ENCODE data around the gene SRRM2.

The SRRM2 gene

DNA sequence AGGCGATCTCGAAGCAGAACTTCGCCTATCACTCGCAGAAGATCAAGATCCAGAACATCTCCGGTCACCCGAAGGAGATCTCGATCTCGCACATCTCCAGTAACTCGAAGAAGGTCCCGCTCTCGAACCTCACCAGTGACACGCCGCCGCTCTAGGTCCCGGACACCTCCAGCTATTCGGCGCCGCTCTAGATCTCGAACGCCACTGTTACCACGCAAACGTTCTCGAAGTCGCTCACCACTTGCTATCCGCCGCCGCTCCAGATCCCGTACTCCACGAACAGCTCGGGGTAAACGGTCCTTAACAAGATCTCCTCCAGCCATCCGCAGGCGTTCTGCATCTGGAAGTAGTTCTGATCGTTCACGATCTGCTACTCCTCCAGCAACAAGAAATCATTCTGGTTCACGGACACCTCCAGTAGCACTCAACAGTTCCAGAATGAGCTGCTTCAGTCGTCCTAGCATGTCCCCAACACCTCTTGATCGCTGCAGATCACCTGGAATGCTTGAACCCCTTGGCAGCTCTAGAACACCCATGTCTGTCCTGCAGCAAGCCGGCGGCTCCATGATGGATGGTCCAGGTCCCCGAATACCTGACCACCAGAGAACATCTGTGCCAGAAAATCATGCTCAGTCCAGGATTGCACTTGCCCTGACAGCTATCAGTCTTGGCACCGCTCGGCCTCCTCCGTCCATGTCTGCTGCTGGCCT, 14.1 kb downstream of the SRRM2 start:
- DNase-seq (ENCODE audit: extremely low read depth, low read depth), result no peak

DNA sequence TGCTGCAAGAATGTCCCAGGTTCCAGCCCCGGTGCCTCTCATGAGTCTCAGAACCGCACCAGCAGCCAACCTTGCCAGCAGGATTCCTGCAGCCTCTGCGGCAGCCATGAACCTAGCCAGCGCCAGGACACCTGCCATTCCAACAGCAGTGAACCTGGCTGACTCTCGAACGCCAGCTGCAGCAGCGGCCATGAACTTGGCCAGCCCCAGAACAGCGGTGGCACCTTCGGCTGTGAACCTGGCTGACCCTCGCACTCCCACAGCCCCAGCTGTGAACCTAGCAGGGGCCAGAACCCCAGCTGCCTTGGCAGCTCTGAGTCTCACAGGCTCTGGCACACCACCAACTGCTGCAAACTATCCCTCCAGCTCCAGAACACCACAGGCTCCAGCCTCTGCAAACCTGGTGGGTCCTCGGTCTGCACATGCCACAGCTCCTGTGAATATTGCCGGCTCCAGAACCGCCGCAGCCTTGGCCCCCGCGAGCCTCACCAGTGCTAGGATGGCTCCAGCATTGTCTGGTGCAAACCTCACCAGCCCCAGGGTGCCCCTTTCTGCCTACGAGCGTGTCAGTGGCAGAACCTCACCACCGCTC, 14.8 kb downstream of the SRRM2 start:
- TF ChIP-seq, protein P1, sequence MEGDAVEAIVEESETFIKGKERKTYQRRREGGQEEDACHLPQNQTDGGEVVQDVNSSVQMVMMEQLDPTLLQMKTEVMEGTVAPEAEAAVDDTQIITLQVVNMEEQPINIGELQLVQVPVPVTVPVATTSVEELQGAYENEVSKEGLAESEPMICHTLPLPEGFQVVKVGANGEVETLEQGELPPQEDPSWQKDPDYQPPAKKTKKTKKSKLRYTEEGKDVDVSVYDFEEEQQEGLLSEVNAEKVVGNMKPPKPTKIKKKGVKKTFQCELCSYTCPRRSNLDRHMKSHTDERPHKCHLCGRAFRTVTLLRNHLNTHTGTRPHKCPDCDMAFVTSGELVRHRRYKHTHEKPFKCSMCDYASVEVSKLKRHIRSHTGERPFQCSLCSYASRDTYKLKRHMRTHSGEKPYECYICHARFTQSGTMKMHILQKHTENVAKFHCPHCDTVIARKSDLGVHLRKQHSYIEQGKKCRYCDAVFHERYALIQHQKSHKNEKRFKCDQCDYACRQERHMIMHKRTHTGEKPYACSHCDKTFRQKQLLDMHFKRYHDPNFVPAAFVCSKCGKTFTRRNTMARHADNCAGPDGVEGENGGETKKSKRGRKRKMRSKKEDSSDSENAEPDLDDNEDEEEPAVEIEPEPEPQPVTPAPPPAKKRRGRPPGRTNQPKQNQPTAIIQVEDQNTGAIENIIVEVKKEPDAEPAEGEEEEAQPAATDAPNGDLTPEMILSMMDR (IDR thresholded peaks at IDR 0.05; ENCODE audit: low read depth, low read length, missing control alignments), result no peak
- H3K4me3 ChIP-seq (replicated peaks; ENCODE audit: low read depth, low read length), result no peak overlapping the region
- no peak for DNase-seq (ENCODE audit: extremely low read depth, low read depth)

More for the DNA sequence above, 14.1 kb downstream of the SRRM2 start:
- H3K4me3 ChIP-seq (replicated peaks; ENCODE audit: low read depth, low read length), result no peak overlapping the region
- TF ChIP-seq, protein P1 (IDR thresholded peaks at IDR 0.05; ENCODE audit: low read depth, low read length, missing control alignments), result no peak

DNA sequence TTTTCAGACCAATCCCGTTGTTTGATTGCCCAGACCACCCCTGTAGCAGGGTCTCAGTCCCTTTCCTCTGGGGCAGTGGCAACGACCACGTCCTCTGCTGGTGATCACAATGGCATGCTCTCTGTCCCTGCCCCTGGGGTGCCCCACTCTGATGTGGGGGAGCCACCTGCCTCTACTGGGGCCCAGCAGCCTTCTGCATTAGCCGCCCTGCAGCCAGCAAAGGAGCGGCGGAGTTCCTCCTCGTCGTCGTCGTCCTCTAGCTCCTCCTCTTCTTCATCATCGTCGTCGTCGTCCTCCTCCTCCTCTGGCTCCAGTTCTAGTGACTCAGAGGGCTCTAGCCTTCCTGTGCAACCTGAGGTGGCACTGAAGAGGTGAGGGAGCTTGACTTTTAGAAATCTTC, 15.5 kb downstream of the SRRM2 start:
- TF ChIP-seq, protein P1 (IDR thresholded peaks at IDR 0.05; ENCODE audit: low read depth, low read length, missing control alignments), result no peak
- no peak for DNase-seq (ENCODE audit: extremely low read depth, low read depth)
- no peak overlapping the region for H3K4me3 ChIP-seq (replicated peaks; ENCODE audit: low read depth, low read length)

DNA sequence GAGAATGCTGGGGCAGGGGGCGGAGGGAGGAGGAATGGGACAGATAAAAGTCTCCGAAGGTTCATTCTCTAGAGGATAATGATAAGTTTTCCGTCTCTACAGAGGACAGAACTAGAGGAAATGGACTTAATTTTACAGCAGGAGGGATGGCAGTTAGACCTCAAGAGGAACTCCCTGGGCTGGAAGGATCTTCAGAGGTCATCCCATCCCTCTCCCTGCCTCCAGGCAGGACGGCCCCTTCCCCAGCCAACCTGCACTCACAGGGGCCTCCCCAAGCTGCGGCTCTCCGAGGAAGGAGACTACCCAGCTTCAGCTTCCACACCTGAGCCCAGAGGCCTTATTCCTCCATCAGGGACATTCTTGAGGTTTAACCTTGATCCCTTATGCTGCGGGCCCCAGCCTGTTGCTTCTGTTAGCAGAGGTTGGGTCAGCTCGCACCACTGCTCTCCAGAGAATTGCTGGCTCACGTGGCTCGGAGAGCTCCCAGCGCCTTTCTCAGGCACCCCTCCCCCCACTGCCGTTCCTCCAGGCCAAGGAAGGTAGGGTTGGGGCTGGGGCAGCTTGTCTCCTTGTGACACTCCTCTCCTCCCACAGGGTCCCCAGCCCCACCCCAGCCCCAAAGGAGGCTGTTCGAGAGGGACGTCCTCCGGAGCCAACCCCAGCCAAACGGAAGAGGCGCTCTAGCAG, 16.1 kb downstream of the SRRM2 start:
- no peak overlapping the region for H3K4me3 ChIP-seq (replicated peaks; ENCODE audit: low read depth, low read length)
- TF ChIP-seq, protein P1 (IDR thresholded peaks at IDR 0.05; ENCODE audit: low read depth, low read length, missing control alignments), result no peak
- DNase-seq (ENCODE audit: extremely low read depth, low read depth), result no peak

DNA sequence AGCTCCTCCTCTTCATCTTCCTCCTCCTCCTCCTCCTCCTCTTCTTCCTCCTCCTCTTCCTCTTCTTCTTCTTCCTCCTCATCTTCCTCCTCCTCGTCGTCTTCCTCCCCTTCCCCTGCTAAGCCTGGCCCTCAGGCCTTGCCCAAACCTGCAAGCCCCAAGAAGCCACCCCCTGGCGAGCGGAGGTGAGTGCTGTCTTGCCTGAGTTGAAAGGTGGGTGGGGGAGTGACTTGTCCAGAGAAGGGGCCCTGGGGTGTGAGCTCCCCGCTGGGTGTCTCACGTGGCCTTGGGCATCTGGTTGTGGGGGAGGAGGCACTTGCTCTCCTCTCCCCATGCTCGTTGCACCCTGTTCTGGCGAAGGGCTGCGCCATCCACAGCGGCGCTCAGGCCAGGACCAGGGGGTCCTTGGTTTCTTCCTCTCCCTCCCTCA, 16.7 kb downstream of the SRRM2 start:
- DNase-seq (ENCODE audit: extremely low read depth, low read depth), result no peak
- TF ChIP-seq, protein P1 (IDR thresholded peaks at IDR 0.05; ENCODE audit: low read depth, low read length, missing control alignments), result no peak
- no peak overlapping the region for H3K4me3 ChIP-seq (replicated peaks; ENCODE audit: low read depth, low read length)

DNA sequence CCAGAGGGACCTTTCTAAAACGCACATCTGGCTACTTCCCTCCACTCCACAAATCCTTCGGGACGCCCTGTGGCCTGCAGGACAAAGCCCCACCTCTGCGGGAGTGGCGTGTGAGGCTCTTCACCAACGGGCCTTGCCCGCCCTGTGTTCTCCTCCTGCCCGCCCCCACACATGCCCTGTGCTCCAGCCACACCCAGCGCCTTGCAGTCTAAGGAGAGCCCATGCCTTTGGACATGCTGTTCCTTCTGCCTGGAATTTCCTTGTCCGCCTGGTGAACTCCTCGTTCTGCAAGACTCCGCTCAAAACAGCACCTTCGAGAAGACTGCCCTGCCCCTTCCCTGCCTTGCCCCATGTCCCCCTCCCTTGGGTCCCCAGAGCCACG, 17.2 kb downstream of the SRRM2 start:
- TF ChIP-seq, protein P1 (IDR thresholded peaks at IDR 0.05; ENCODE audit: low read depth, low read length, missing control alignments), result no peak
- no peak overlapping the region for H3K4me3 ChIP-seq (replicated peaks; ENCODE audit: low read depth, low read length)

More for the DNA sequence above, 17.2 kb downstream of the SRRM2 start:
- DNase-seq (ENCODE audit: extremely low read depth, low read depth), result no peak

All from HFF-Myc (cell line).